ENCODE data around the gene QPRT.
A peak's percentile ranks its signal among the peaks of the same experiment; 100 is the strongest.
"Not testable (repeated sequence)": the region's sequence is repeated elsewhere in the genome, so short reads cannot be mapped to it uniquely, and the experiment has no call there.

Gene QPRT

DNA sequence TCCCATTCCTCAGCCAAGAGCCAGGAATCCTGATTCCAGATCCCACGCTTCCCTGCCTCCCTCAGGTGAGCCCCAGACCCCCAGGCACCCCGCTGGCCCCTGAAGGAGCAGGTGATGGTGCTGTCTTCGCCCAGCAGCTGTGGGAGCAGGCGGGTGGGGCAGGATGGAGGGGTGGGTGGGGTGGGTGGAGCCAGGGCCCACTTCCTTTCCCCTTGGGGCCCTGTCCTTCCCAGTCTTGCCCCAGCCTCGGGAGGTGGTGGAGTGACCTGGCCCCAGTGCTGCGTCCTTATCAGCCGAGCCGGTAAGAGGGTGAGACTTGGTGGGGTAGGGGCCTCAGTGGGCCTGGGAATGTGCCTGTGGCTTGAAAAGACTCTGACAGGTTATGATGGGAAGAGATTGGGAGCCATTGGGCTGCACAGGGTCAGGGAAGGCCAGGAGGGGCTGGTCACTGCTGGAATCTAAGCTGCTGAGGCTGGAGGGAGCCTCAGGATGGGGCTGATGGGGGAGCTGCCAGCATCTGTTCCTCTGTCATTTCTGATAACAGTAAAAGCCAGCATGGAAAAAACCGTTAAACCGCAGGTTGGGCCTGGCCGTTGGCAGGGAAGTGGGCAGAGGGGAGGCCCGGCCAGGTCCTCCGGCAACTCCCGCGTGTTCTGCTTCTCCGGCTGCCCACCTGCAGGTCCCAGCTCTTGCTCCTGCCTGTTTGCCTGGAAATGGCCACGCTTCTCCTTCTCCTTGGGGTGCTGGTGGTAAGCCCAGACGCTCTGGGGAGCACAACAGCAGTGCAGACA lies 15.8 kb upstream of the QPRT start, which contains the start of gene SPN:
TSS of gene SPN (plus strand) at position 232 of the 791 bp plus-strand sequence. CDS start at position 714, 482 bp downstream.
- peak; percentile 98 for DNase-seq

- no peak for DNase-seq
Measured at GRCh38 chr16:29663807-29664090, 15.2 kb upstream of the QPRT start.

DNA sequence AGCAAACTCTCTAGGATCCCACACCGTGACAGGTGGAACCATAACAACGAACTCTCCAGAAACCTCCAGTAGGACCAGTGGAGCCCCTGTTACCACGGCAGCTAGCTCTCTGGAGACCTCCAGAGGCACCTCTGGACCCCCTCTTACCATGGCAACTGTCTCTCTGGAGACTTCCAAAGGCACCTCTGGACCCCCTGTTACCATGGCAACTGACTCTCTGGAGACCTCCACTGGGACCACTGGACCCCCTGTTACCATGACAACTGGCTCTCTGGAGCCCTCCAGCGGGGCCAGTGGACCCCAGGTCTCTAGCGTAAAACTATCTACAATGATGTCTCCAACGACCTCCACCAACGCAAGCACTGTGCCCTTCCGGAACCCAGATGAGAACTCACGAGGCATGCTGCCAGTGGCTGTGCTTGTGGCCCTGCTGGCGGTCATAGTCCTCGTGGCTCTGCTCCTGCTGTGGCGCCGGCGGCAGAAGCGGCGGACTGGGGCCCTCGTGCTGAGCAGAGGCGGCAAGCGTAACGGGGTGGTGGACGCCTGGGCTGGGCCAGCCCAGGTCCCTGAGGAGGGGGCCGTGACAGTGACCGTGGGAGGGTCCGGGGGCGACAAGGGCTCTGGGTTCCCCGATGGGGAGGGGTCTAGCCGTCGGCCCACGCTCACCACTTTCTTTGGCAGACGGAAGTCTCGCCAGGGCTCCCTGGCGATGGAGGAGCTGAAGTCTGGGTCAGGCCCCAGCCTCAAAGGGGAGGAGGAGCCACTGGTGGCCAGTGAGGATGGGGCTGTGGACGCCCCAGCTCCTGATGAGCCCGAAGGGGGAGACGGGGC lies 14.7 kb upstream of the QPRT start:
- DNase-seq: peak; percentile 78

DNA sequence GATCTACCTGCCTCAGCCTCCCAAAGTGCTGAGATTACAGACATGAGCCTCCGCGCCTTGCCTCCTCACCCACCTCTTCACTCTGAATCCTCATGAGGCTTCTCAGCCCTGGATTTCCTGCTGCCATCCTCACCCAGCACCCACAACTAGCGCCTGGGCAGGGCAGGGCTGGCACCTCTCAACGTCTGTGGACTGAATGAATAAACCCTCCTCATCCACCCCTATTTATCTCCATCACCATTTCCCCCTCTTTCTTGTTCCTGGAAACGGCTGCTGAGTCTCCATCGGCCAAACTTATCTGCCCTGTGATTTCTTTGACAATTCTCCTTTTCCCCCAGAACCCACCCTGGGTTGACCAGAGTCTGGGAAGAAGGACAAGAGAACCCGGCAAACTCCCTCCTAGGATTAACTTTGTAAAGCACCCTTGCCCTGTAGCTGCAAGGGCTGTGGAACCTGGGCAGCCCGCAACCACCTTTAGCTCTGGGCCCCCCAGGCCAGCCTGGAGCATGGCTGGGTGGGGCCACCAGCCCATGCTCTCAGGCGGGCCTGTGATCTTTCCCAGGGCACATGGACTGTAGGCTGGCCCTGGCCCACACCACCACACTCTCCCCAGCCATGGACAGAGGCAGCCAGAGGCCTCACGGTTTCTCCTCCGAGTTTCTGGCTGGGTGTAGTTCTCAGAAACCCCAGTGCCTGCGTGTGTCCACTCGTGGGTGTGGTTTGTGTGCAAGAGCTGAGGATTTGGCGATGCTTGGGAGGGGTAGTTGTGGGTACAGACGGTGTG lies 13.5 kb upstream of the QPRT start:
- peak; percentile 63 for DNase-seq

DNA sequence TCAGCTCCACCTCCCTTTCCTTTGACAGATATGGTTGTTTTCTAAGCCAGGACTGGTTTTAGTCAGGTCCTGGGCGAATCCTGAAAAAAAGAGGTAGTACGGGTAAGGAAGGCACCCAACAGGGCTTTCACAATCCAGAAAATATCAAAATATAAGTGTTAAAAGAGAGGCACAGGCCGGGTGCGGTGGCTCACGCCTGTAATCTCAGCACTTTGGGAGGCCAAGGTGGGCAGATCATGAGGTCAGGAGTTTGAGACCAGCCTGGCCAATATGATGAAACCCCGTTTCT lies 11.7 kb upstream of the QPRT start:
- DNase-seq: not testable (repeated sequence)

GRCh38 chr16:29667755-29668154 lies 11.2 kb upstream of the QPRT start:
- no peak for DNase-seq

DNA sequence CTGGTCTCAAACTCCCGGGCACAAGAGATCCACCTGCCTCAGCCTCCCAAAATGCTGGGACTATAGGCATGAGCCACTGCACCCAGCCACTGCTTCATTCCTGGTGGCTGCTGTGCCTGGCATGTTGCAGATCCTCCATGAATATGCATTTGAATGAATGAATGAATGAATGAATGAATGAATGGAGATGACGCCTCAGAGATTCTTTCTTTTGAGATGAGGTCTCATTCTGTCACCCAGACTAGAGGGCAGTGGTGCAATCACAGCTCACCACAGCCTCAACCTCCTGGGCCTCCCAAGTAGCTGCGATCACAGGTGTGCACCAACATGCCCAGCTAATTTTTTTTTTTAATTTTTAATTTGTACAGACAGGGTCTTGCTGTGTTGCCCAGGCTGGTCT lies 10.7 kb upstream of the QPRT start:
- DNase-seq: no peak

DNA sequence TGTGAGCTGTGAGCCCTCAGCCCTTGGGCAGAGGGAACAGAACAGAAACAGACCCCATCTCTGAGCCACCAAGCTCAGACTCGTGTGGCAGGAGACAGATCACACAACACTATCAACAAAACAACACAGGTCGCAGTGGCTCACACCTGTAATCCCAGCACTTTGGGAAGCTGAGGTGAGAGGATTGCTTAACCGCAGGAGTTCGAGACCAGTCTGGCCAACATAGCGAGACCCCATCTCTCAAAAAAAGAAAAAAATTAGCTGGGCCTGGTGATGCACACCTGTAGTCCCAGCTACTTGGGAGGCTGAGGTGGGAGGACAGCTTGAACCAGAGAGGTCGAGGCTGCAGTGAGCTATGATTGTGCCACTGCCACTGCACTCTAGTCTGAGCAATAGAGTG lies 5.5 kb upstream of the QPRT start:
- no peak for DNase-seq

DNA sequence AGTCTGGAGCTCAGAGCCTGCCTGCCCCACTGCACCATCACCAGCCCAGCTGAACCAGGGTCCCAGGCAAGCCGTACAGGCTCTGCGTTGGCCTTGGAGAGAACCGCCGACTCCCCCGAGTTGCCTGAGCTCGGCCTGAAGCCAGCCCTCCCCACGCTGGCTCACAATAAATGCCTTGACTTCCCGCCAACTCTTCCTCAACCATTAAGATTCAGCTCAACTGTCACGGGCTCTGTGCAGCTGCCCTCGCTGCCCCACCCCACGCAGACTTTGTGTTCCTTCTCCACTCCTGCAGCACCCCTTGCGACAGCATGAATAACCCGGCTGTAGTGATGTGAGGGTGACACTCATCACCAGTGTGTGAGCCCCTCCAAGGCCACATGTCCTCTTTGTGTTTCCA lies 4.8 kb upstream of the QPRT start:
- DNase-seq: peak; percentile 77

DNA sequence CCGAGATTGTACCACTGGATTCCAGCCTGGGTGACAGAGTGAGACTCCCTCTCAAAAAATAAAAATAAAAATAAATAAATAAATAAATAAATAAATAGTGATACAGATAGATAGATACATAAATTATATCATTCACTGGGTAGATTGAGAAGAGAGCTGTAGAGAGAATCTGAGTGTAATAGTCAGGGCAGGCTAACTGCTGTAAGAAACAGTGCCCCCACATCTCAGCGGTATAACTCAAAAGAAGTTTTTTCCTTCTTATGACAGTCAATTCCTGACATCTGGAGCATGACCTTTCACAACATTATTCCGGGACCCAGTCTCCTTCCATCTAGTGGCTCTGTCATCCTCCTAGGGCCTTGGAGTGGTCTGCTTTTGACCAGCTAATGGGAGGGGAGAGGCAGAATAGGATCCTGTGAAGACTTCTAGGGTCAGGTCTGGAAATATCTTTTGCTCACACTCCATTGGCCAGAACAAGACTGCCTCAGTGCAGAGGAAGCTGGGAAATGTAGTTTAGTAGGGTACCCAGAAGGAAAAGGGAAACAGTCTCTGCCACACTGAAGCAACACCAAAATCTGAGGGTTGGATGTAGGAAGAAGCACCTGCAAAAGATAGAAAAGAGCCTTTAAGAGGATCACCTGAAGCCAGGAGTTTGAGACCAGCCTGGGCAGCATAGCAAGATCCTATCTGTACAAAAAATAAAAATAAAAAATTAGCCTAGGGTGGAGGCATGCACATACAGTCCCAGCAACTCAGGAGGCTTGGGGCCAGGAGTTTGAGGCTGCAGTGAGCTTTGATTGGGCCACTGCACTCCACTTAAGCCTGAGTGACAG lies 3.0 kb upstream of the QPRT start:
- peak; percentile 70 for DNase-seq

- DNase-seq: no peak
Measured at GRCh38 chr16:29676989-29677785, 1.8 kb upstream of the QPRT start.

GRCh38 chr16:29680180-29680598 lies 1.2 kb downstream of the QPRT start:
- no peak for DNase-seq

GRCh38 chr16:29683543-29684090 lies 4.6 kb downstream of the QPRT start:
- no peak for DNase-seq

DNA sequence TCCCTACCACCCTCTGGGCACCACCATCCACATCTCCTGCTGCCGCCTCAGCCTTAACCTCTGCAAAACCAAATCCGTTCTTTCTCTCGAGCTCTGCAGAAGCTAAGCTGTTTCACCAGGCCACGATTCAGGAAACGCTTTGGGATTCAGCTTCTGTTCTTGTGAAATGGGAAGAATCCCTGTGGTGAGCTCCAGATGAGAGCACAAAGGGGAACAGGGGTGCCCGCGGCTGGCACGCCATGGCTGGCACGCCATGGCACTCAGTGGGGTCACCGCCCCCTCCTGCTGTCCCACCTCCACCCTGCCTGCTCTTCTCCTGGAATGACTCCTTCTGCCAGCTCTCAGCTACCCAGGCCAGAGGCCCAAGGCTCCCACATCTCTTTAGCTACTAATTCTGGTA lies 5.7 kb downstream of the QPRT start:
- no peak for DNase-seq

GRCh38 chr16:29686740-29687332 lies 7.9 kb downstream of the QPRT start:
- DNase-seq: no peak

- DNase-seq: no peak
Measured at GRCh38 chr16:29687755-29688154, 8.8 kb downstream of the QPRT start.

- no peak for DNase-seq
Measured at GRCh38 chr16:29688172-29688571, 9.2 kb downstream of the QPRT start.

GRCh38 chr16:29689490-29690351 lies 10.7 kb downstream of the QPRT start:
- DNase-seq: peak; percentile 80

DNA sequence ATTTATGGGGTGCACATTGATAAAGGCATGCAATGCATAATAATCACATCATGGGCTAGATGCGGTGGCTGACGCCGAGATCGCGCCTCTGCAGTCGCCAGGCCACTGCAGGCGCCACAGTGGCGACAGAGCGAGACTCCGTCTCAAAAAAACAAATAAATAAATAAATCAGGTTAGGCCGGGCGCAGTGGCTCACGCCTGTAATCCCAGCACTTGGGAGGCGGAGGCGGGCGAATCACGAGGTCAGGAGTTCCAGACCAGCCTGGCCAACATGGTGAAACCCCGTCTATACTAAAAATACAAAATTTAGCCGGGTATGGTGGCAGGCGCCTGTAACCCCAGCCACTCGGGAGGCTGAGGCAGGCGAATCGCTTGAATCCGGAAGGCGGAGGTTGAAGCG lies 13.6 kb downstream of the QPRT start:
- not testable (repeated sequence) for DNase-seq

All from hematopoietic multipotent progenitor cell treated with erythropoietin and hydrocortisone succinate and interleukin-3 and kit ligand, for 8 days (in vitro differentiated cells).